Tibial nerve (tissue), 4 donors: ENCODE results near the gene ECT2L.

Experiments
- EP300 ChIP-seq, 2 donors: sonication (generic); formaldehyde crosslinking; IDR thresholded peaks; one replicate each; pipeline ENCODE4 v1.6.1; 2017; ENCODE audit warnings: antibody characterized with exemption in 2 of 2, mild to moderate bottlenecking in 1 of 2
- POLR2A ChIP-seq, 2 donors: fragments of 450-650 bp; IDR thresholded peaks; one replicate each; pipeline ENCODE4 v1.6.1; 2017; ENCODE audit warnings: antibody characterized with exemption in 2 of 2, mild to moderate bottlenecking in 2 of 2, moderate library complexity in 2 of 2
- TF ChIP-seq, protein P1 (sequence below), 5 experiments: fragments of 200-600 bp in 3 of 5; fragments of 450-650 bp in 2 of 5; sonication (generic) in 3 of 5; IDR thresholded peaks; one replicate each; pipeline ENCODE4 v1.5.1; 2016 to 2019; ENCODE audit warnings: antibody characterized with exemption in 5 of 5, mild to moderate bottlenecking in 3 of 5, moderate library complexity in 2 of 5

DNA sequence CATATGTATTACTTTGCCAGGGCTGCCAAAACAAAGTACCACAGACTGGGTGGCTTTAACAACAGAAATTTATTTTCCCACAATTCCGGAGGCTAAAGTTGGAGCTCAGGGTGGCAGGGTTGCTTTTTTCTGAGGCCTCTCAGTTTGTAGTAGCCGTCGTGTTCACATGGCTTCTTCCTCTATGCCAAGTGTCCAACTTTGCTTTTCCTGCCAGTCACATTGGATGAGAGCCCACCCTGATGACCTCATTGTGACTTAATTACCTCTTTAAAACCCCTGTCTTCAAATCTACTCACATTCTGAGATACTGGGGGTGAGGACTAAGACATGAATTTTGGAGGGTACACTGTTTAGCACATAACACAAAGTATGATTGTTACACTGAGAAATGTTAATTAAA is 9.9 kb upstream of the ECT2L start:
- TF ChIP-seq, protein P1, sequence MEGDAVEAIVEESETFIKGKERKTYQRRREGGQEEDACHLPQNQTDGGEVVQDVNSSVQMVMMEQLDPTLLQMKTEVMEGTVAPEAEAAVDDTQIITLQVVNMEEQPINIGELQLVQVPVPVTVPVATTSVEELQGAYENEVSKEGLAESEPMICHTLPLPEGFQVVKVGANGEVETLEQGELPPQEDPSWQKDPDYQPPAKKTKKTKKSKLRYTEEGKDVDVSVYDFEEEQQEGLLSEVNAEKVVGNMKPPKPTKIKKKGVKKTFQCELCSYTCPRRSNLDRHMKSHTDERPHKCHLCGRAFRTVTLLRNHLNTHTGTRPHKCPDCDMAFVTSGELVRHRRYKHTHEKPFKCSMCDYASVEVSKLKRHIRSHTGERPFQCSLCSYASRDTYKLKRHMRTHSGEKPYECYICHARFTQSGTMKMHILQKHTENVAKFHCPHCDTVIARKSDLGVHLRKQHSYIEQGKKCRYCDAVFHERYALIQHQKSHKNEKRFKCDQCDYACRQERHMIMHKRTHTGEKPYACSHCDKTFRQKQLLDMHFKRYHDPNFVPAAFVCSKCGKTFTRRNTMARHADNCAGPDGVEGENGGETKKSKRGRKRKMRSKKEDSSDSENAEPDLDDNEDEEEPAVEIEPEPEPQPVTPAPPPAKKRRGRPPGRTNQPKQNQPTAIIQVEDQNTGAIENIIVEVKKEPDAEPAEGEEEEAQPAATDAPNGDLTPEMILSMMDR (IDR thresholded peaks at IDR 0.05) = no peak
- TF ChIP-seq POLR2A (IDR thresholded peaks at IDR 0.05) (no peak), EP300 (IDR thresholded peaks at IDR 0.05) (no peak)
